GM23338 (cell line): ENCODE data around the gene VPREB1.

Experiments
- CREB1 ChIP-seq: fragments of 250-450 bp; sonication (Bioruptor Pico); IDR thresholded peaks from 2 replicates; pipeline ENCODE4 v1.5.0; 2020; ENCODE audit warnings: low read depth, mild to moderate bottlenecking, moderate library complexity
- CTCF ChIP-seq, 2 experiments: fragments of 200-600 bp in 1 of 2; sonication (generic) in 1 of 2; conservative IDR thresholded peaks; 2 replicates each; pipeline versions ENCODE4 v1.5.1 to v1.6.1; 2016 to 2017; ENCODE audit warnings: antibody characterized with exemption in 2 of 2, low read depth in 2 of 2, mild to moderate bottlenecking in 2 of 2, moderate library complexity in 1 of 2
- EZH2 ChIP-seq: fragments of 200-600 bp; sonication (generic); IDR thresholded peaks from one replicate; pipeline ENCODE4 v1.8.0; 2017; ENCODE audit warnings: antibody characterized with exemption, mild to moderate bottlenecking, low read depth; ENCODE audit not compliant: unreplicated experiment
- EZH2phosphoT487 ChIP-seq: fragments of 200-600 bp; sonication (generic); IDR thresholded peaks from one replicate; pipeline ENCODE4 v1.8.1; 2018; ENCODE audit warnings: antibody characterized with exemption; ENCODE audit not compliant: unreplicated experiment
- JUNB ChIP-seq: IDR thresholded peaks from one replicate; pipeline ENCODE4 v1.6.1; 2016; ENCODE audit warnings: antibody characterized with exemption; ENCODE audit not compliant: unreplicated experiment
- POLR2AphosphoS5 ChIP-seq: IDR thresholded peaks from 2 replicates; pipeline ENCODE4 v1.6.1; 2016; ENCODE audit warnings: antibody characterized with exemption, low read depth
- REST ChIP-seq: IDR thresholded peaks from one replicate; pipeline ENCODE4 v1.6.1; 2018; ENCODE audit warnings: antibody characterized with exemption; ENCODE audit not compliant: unreplicated experiment
- STAT1 ChIP-seq: IDR thresholded peaks from one replicate; pipeline ENCODE4 v1.6.1; 2016; ENCODE audit warnings: antibody characterized with exemption; ENCODE audit not compliant: unreplicated experiment

GRCh38 chr22:22201930-22202343 lies 42.6 kb upstream of the VPREB1 start:
- TF ChIP-seq CTCF (conservative IDR thresholded peaks at IDR 0.05; ENCODE audit: low read depth in 2 of 2) (no peak), EZH2 (no peak), POLR2AphosphoS5 (no peak), CREB1 (no peak), EZH2phosphoT487 (no peak), STAT1 (no peak), JUNB (no peak), REST (no peak)
